ENCODE results near the gene COQ5. TPM values are rescaled to one million over a fixed set of nuclear protein-coding genes. Genes with fewer than 3 reads are reported as not detected.

COQ5 gene
- total and polyA plus RNA-seq, 2 experiments from 2014 or later, result 30.7 to 32.6 TPM

GRCh38 chr12:120474616-120474960 is 54.4 kb downstream of the COQ5 start (continued):
- TF ChIP-seq STAT1 (IDR thresholded peaks at IDR 0.05; ENCODE audit: unreplicated experiment) (no peak), POLR2AphosphoS5 (IDR thresholded peaks at IDR 0.05; ENCODE audit: low read depth) (no peak), ZNF331 (CRISPR knock-in tag; IDR thresholded peaks at IDR 0.05; ENCODE audit: low read depth) (no peak), ZNF114 (CRISPR knock-in tag; IDR thresholded peaks at IDR 0.05) (no peak), EZH2phosphoT487 (IDR thresholded peaks at IDR 0.05; ENCODE audit: unreplicated experiment) (no peak), ZNF462 (CRISPR knock-in tag; IDR thresholded peaks at IDR 0.05) (no peak), JUNB (IDR thresholded peaks at IDR 0.05; ENCODE audit: unreplicated experiment) (no peak)

GRCh38 chr12:120473807-120474615 is 54.9 kb downstream of the COQ5 start:
- Histone ChIP-seq H3K36me3 (ENCODE audit: insufficient read depth) (no peaks in the 10 kb centered on the region), H3K4me3 (no peak overlapping the region), H3K79me2 (replicated peaks; ENCODE audit: insufficient read depth) (peaks cover under 1% of the 10 kb centered on the region), H3K27me3 (ENCODE audit: insufficient read depth) (no peaks in the 10 kb centered on the region), H3K27ac (ENCODE audit: low read depth) (no peak overlapping the region), H4K20me1 (replicated peaks; ENCODE audit: insufficient read depth) (0 out of 2 replicates have a peak, but pooled peaks cover 4% of the 10 kb centered on the region), H3F3A (replicated peaks; ENCODE audit: low read depth) (0 out of 2 replicates have a peak, but pooled peaks cover 5% of the 10 kb centered on the region), H3K4me1 (ENCODE audit: insufficient read depth) (0 out of 2 replicates have a peak, but pooled peaks cover 3% of the 10 kb centered on the region), H2AFZ (no peak overlapping the region), H3K4me2 (no peak overlapping the region), H3K9me2 (ENCODE audit: insufficient read depth) (no peaks in the 10 kb centered on the region)
- H3K27ac Mint-ChIP-seq, result no peak overlapping the region
- DNase-seq (ENCODE audit: low spot score), result no peak
- peaks cover 6% of the 10 kb centered on the region for H3K27me3 Mint-ChIP-seq (ENCODE audit: insufficient read depth, low read depth, poor library complexity)
- no peak for ATAC-seq
- H3K4me1 Mint-ChIP-seq, result peaks cover 15% of the 10 kb centered on the region
- H3K36me3 Mint-ChIP-seq (ENCODE audit: low read depth), result no peaks in the 10 kb centered on the region
- H3K9me3 Mint-ChIP-seq, result no peaks in the 10 kb centered on the region
- no peak overlapping the region for H3K4me3 Mint-ChIP-seq
- TF ChIP-seq CREB1 (CRISPR knock-in tag; IDR thresholded peaks at IDR 0.05; ENCODE audit: low read depth), result no peak
- TF ChIP-seq ETS1 (IDR thresholded peaks at IDR 0.05), result no peak
- no peak for TF ChIP-seq EZH2 (IDR thresholded peaks at IDR 0.05; ENCODE audit: low read depth, unreplicated experiment)
- TF ChIP-seq NANOG (IDR thresholded peaks at IDR 0.05; ENCODE audit: borderline replicate concordance), result no peak
- no peak for TF ChIP-seq JUNB (IDR thresholded peaks at IDR 0.05; ENCODE audit: unreplicated experiment)
- no peak for TF ChIP-seq REST (IDR thresholded peaks at IDR 0.05; ENCODE audit: unreplicated experiment)

Data from GM23338 (cell line).